Prostate gland (tissue), 2 donors: ENCODE results near the gene FKBP2.

Experiments
- POLR2A ChIP-seq: fragments of 450-650 bp; IDR thresholded peaks from one replicate; pipeline ENCODE4 v1.6.1; 2016; ENCODE audit warnings: antibody characterized with exemption, mild to moderate bottlenecking
- POLR2AphosphoS5 ChIP-seq: sonication (generic); formaldehyde crosslinking; IDR thresholded peaks from one replicate; pipeline ENCODE4 v1.6.1; 2017; ENCODE audit warnings: antibody characterized with exemption
- TF ChIP-seq, protein P1 (sequence below), 4 experiments: fragments of 200-600 bp in 2 of 4; fragments of 450-650 bp in 2 of 4; sonication (generic) in 2 of 4; IDR thresholded peaks; 1 replicate in 3 of 4; 2 replicates in 1 of 4; pipeline ENCODE4 v1.5.1; 2016 to 2019; ENCODE audit warnings: antibody characterized with exemption in 4 of 4, mild to moderate bottlenecking in 2 of 4, moderate library complexity in 2 of 4

DNA sequence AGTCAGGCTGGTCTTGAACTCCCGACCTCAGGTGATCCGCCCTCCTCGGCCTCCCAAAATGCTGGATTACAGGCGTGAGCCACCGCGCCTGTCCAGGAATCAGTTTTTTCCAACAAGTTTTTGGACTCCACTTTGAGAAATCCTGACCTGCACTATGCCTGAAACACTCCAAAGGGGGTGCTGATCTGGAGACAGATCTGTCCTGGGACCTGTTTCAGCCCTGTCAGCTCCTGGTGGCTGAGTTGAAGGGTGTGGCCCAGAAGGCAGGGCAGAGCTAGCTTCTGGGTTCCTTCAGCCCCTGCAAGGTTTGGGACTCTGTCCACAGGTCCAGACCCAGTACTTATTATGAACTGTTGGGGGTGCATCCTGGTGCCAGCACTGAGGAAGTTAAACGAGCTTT is 9.3 kb upstream of the FKBP2 start:
- TF ChIP-seq, protein P1, sequence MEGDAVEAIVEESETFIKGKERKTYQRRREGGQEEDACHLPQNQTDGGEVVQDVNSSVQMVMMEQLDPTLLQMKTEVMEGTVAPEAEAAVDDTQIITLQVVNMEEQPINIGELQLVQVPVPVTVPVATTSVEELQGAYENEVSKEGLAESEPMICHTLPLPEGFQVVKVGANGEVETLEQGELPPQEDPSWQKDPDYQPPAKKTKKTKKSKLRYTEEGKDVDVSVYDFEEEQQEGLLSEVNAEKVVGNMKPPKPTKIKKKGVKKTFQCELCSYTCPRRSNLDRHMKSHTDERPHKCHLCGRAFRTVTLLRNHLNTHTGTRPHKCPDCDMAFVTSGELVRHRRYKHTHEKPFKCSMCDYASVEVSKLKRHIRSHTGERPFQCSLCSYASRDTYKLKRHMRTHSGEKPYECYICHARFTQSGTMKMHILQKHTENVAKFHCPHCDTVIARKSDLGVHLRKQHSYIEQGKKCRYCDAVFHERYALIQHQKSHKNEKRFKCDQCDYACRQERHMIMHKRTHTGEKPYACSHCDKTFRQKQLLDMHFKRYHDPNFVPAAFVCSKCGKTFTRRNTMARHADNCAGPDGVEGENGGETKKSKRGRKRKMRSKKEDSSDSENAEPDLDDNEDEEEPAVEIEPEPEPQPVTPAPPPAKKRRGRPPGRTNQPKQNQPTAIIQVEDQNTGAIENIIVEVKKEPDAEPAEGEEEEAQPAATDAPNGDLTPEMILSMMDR (IDR thresholded peaks at IDR 0.05): no peak
- no peak for TF ChIP-seq POLR2AphosphoS5
- no peak for TF ChIP-seq POLR2A
